GDM1 (cell line): ENCODE data around the gene FLG2.
"Not testable (repeated sequence)": the region's sequence is repeated elsewhere in the genome, so short reads cannot be mapped to it uniquely, and the experiment has no call there.

Source experiments
- DNase-seq: peaks from one replicate; lab custom pipeline; 2025; lab: John Stamatoyannopoulos, UW

The FLG2 gene

DNA sequence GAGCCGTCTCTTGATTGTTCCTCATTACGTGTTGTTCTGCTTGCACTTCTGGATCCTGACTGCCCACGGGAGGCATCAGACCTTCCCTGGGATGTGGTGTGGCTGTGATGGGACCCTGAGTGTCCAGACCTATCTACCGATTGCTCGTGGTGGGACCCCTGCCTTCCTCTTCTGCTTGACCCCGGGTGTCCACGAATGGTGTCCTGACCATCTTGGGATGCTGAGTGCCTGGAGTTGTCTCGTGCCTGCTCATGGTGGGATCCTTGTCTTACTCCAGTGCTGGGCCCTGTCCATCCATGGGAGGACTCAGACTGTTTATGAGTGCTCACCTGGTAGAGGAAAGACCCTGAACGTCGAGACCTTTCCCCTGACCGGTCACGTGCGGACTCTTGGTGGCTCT lies 47.6 kb downstream of the FLG2 start:
- not testable (repeated sequence) for DNase-seq

DNA sequence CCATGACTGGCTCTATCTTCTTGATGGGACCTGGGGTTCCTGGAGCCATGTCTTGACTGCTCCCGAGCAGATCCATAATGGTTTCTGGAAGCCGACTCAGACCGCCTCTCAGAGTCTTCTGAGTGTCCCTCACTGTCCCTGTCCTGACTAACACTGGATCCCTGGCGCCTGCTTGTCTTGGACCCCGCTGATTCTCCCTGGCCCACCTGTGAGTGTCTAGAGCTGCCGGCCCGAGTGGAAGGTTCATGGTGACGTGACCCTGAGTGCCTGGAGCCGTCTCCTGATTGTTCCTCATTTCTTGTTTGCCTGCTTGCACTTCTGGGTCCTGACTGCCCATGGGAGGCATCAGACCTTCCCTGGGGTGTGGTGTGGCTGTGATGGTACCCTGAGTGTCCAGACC lies 49.9 kb downstream of the FLG2 start:
- no peak for DNase-seq

DNA sequence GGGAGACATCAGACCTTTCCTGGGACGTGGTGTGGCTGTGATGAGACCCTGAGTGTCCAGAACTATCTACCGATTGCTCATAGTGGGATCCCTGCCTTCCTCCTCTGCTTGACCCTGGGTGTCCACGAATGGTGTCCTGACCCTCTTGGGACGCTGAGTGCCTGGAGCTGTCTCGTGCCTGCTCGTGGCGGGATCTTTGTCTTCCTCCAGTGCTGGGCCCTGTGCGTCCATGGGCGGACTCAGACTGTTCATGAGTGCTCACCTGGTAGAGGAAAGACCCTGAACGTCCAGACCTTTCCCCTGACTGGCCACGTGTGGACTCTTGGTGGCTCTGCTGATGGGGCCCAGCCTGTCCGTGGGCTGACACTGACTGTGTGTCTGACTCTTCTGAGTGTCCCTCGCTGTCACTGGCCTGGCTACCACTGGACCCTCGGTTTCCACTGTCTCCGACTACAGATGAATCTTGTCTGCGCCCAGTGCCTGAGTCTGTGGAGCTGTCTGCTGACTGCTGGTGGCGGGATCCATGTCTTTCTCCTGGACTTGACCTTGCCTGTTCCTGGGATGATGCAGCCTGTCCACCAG lies 50.4 kb downstream of the FLG2 start:
- DNase-seq = not testable (repeated sequence)

DNA sequence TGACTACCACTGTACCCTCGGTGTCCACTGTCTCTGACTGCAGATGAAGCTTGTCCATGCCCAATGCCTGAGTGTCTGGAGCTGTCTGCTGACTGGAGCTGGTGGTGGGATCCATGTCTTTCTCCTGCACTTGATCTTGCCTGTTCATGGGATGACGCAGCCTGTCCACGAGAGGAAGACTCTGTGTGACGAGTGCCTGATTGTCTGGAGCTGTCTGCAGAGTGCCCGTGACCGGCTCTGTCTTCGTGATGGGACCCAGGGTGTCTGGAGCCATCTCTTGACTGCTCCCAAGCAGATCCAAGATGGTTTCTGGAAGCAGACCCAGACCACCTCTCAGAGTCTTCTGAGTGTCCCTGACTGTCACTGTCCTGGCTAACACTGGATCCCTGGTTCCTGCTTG lies 51.0 kb downstream of the FLG2 start:
- not testable (repeated sequence) for DNase-seq

DNA sequence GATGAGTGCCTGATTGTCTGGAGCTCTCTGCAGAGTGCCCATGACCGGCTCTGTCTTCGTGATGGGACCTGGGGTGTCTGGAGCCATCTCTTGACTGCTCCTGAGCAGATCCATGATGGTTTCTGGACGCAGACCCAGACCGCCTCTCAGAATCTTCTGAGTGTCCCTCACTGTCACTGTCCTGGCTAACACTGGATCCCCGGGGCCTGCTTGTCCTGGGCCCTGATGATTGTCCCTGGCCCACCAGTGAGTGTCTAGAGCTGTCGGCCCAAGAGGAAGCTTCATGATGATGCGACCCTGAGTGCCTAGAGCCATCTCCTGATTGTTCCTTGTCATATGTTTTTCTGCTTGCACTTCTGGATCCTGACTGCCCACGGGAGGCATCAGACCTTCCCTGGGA lies 51.8 kb downstream of the FLG2 start:
- not testable (repeated sequence) for DNase-seq

DNA sequence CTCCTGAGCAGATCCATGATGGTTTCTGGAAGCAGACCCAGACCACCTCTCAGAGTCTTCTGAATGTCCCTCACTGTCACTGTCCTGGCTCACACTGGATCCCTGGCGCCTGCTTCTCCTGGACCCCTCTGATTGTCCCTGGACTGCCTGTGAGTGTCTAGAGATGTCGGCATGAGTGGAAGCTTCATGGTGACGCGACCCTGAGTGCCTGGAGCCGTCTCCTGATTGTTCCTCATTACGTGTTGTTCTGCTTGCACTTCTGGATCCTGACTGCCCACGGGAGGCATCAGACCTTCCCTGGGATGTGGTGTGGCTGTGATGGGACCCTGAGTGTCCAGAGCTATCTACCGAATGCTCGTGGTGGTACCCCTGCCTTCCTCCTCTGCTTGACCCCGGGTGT lies 53.7 kb downstream of the FLG2 start:
- DNase-seq = not testable (repeated sequence)

DNA sequence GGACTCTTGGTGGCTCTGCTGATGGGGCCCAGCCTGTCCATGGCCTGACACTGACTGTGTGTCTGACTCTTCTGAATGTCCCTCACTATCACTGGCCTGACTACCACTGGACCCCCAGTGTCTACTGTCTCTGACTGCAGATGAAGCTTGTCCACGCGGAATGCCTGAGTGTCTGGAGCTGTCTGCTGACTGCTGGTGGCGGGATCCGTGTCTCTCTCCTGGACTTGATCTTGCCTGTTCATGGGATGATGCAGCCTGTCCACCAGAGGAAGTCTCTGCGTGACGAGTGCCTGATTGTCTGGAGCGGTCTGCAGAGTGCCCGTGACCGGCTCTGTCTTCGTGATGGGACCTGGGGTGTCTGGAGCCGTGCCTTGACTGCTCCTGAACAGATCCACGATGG lies 55.0 kb downstream of the FLG2 start:
- not testable (repeated sequence) for DNase-seq

DNA sequence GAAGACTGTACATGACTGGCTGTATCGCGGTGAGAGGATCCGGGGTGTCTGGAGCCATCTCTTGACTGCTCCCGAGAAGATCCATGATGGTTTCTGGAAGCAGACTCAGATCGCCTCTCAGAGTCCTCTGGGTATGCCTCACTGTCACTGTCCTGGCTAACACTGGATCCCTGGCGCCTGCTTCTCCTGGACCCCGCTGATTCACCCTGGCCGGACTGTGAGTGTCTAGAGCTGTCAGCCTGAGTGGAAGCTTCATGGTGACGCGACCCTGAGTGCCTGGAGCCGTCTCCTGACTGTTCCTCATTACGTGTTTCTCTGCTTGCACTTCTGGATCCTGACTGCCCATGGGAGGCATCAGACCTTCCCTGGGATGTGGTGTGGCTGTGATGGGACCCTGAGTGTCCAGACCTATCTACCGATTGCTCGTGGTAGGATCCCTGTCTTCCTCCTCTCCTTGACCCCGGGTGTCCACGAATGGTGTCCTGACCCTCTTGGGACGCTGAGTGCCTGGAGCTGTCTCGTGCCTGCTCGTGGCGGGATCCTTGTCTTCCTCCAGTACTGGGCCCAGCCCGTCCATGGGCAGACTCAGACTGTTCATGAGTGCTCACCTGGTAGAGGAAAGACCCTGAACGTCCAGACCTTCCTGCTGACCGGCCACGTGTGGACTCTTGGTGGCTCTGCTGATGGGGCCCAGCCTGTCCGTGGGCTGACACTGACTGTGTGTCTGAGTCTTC lies 56.5 kb downstream of the FLG2 start:
- not testable (repeated sequence) for DNase-seq
